GM19240 (cell line): ENCODE data around the gene GPR45.

Source experiments
- DNase-seq: peaks from one replicate; pipeline ENCODE4 v3.0.0; 2011; ENCODE audit warnings: low spot score; ENCODE audit not compliant: insufficient read length

GPR45 gene

GRCh38 chr2:105254531-105255210, 13.1 kb downstream of the GPR45 start:
- DNase-seq = no peak

- DNase-seq = no peak
Observed at GRCh38 chr2:105255979-105256378, 14.4 kb downstream of the GPR45 start.

GRCh38 chr2:105256431-105257047, 15.0 kb downstream of the GPR45 start:
- no peak for DNase-seq

GRCh38 chr2:105257981-105258380, 16.4 kb downstream of the GPR45 start:
- DNase-seq = no peak

- no peak for DNase-seq
Observed at GRCh38 chr2:105258835-105259350, 17.4 kb downstream of the GPR45 start.

- DNase-seq = no peak
Observed at GRCh38 chr2:105261061-105261460, 19.5 kb downstream of the GPR45 start.

GRCh38 chr2:105262651-105263091, 21.1 kb downstream of the GPR45 start:
- no peak for DNase-seq

GRCh38 chr2:105269426-105269825, 27.9 kb downstream of the GPR45 start:
- DNase-seq = no peak

GRCh38 chr2:105271393-105272045, 30.0 kb downstream of the GPR45 start:
- no peak for DNase-seq

- DNase-seq = no peak
Observed at GRCh38 chr2:105272176-105272575, 30.6 kb downstream of the GPR45 start.

- no peak for DNase-seq
Observed at GRCh38 chr2:105274046-105274445, 32.5 kb downstream of the GPR45 start.

- DNase-seq = no peak
Observed at GRCh38 chr2:105278654-105279053, 37.1 kb downstream of the GPR45 start.

GRCh38 chr2:105279126-105279525, 37.6 kb downstream of the GPR45 start:
- no peak for DNase-seq

GRCh38 chr2:105280281-105280680, 38.7 kb downstream of the GPR45 start:
- no peak for DNase-seq

GRCh38 chr2:105283532-105283931, 42.0 kb downstream of the GPR45 start:
- DNase-seq = no peak

- no peak for DNase-seq
Observed at GRCh38 chr2:105287692-105288091, 46.1 kb downstream of the GPR45 start.

- no peak for DNase-seq
Observed at GRCh38 chr2:105288133-105288532, 46.6 kb downstream of the GPR45 start.

GRCh38 chr2:105290981-105291660, 49.6 kb downstream of the GPR45 start:
- DNase-seq = no peak

GRCh38 chr2:105291981-105292380, 50.4 kb downstream of the GPR45 start:
- no peak for DNase-seq
